K562 (cell line): Measurements from ENCODE around the gene CTIF. TPM values are rescaled to one million over a fixed set of nuclear protein-coding genes. Genes with fewer than 3 reads are reported as not detected.

ENCODE experiments used
- ATAC-seq: fragments of 200-7000 bp; cut with Tn5 transposase; 3 replicates; pipeline ENCODE4 v1.9.1; 2020; ENCODE audit warnings: moderate library complexity
- BruUV-seq: library from RNA; stranded (reverse); fragments of 400-500 nt; replicated peaks from 2 replicates; lab custom pipeline; 2021; lab: Mats Ljungman, UMichigan
- CTCF ChIA-PET: fragments of 300-600 bp; formaldehyde crosslinking; extraction: SDS; loops from one replicate; lab custom pipeline; 2021; ENCODE audit warnings: low intra/inter-chr PET ratio; lab: Yijun Ruan, JAX
- POLR2A ChIA-PET: fragments of 300-600, 350-650 bp; sonication (Branson Sonifier 250); formaldehyde crosslinking; extraction: SDS; loops from one replicate; lab custom pipeline; 2021; ENCODE audit warnings: antibody characterized with exemption, inconsistent platforms; lab: Yijun Ruan, JAX
- DNase-seq, 4 experiments: peaks; one replicate each; pipeline versions ENCODE4 v3.0.0 to v3.0.0-alpha.2; 2011 to 2018; ENCODE audit warnings: low spot score in 3 of 4, mixed read lengths in 3 of 4; ENCODE audit errors: extremely low read depth in 1 of 4
- FAIRE-seq: peaks from 2 replicates; lab custom pipeline; 2011; peaks lifted over from hg19 to GRCh38; lab: Jason Lieb, UNC
- H2AFZ ChIP-seq: 2 replicates; pipeline ENCODE4 v1.6.0; 2011; ENCODE audit warnings: low read depth, low read length, control low read depth, inconsistent platforms
- H3K27ac ChIP-seq: fragments of 200-600 bp; 3 replicates; pipeline ENCODE4 v1.8.0; 2011; ENCODE audit warnings: low read depth, mild to moderate bottlenecking, control low read depth, inconsistent platforms, low read length, moderate library complexity, mixed read lengths; ENCODE audit errors: extremely low read depth
- H3K27me3 ChIP-seq, 2 experiments: fragments of 300-600 bp in 1 of 2; 2 replicates in 1 of 2; 3 replicates in 1 of 2; pipeline versions ENCODE4 v1.6.0 to v1.8.0; 2011; ENCODE audit warnings: inconsistent platforms in 2 of 2, low read length in 2 of 2, mild to moderate bottlenecking in 1 of 2, mixed read lengths in 1 of 2, moderate library complexity in 1 of 2; ENCODE audit not compliant: control insufficient read depth in 2 of 2, insufficient read depth in 2 of 2
- H3K36me3 ChIP-seq: fragments of 300-600 bp; 3 replicates; pipeline ENCODE4 v1.8.0; 2011; ENCODE audit warnings: mild to moderate bottlenecking, low read length, inconsistent platforms; ENCODE audit not compliant: control insufficient read depth, insufficient read depth
- H3K4me1 ChIP-seq, 2 experiments: fragments of 200-600 bp in 1 of 2; replicated peaks in 1 of 2; 2 replicates in 1 of 2; 3 replicates in 1 of 2; pipeline versions ENCODE4 v1.5.1 to v1.8.0; 2011; ENCODE audit warnings: inconsistent platforms in 2 of 2, low read length in 2 of 2, mild to moderate bottlenecking in 1 of 2, mixed read lengths in 1 of 2, moderate library complexity in 1 of 2; ENCODE audit not compliant: control insufficient read depth in 2 of 2, insufficient read depth in 2 of 2
- H3K4me2 ChIP-seq: 2 replicates; pipeline ENCODE4 v1.6.1; 2011; ENCODE audit warnings: low read length, control low read depth, inconsistent platforms, mixed read lengths; ENCODE audit not compliant: insufficient read depth
- H3K4me3 ChIP-seq: fragments of 200-600 bp; sonication (generic), shearing (Covaris generic); 2 replicates; pipeline ENCODE4 v1.5.1; 2016; ENCODE audit warnings: control low read depth, inconsistent platforms
- H3K79me2 ChIP-seq: fragments of 200-600 bp; 3 replicates; pipeline ENCODE4 v1.8.0; 2011; ENCODE audit warnings: low read length, inconsistent platforms; ENCODE audit not compliant: control insufficient read depth, insufficient read depth
- H3K9ac ChIP-seq, 2 experiments: 2 replicates each; pipeline versions ENCODE4 v1.6.0 to v1.6.1; 2011; ENCODE audit warnings: low read depth in 2 of 2, low read length in 2 of 2, control low read depth in 1 of 2, inconsistent platforms in 1 of 2, mild to moderate bottlenecking in 1 of 2, mixed read lengths in 1 of 2; ENCODE audit not compliant: insufficient read depth in 1 of 2
- H3K9me1 ChIP-seq: one replicate; pipeline ENCODE4 v1.6.0; 2011; ENCODE audit warnings: inconsistent platforms, mild to moderate bottlenecking, low read length, moderate library complexity; ENCODE audit not compliant: control insufficient read depth, insufficient read depth
- H3K9me3 ChIP-seq: replicated peaks from 2 replicates; pipeline ENCODE4 v1.5.1; 2011; ENCODE audit warnings: low read depth, low read length, inconsistent platforms; ENCODE audit not compliant: control insufficient read depth, insufficient read depth
- H4K20me1 ChIP-seq: replicated peaks from 2 replicates; pipeline ENCODE4 v1.6.1; 2011; ENCODE audit warnings: low read length, inconsistent platforms, mixed read lengths; ENCODE audit not compliant: control insufficient read depth, insufficient read depth
- E2F5 ChIP-seq: sonication (generic); formaldehyde crosslinking; IDR thresholded peaks from 2 replicates; pipeline ENCODE4 v1.8.0; 2022; ENCODE audit warnings: mild to moderate bottlenecking, missing genetic modification reagents
- FOXK2 ChIP-seq, 2 experiments: fragments of 450-650 bp; IDR thresholded peaks in 1 of 2; conservative IDR thresholded peaks in 1 of 2; 2 replicates each; pipeline ENCODE4 v1.6.1; 2016; ENCODE audit warnings: low read depth in 2 of 2, mild to moderate bottlenecking in 1 of 2
- HDGF ChIP-seq: fragments of 450-650 bp; IDR thresholded peaks from 2 replicates; pipeline ENCODE4 v1.6.1; 2016
- KDM4B ChIP-seq, 2 experiments: fragments of 450-650 bp in 1 of 2; sonication (generic) in 1 of 2; IDR thresholded peaks; 2 replicates each; pipeline ENCODE4 v1.6.1; 2016 to 2017; ENCODE audit warnings: borderline replicate concordance in 2 of 2, antibody characterized with exemption in 1 of 2, low read depth in 1 of 2, mild to moderate bottlenecking in 1 of 2
- MAFK ChIP-seq: IDR thresholded peaks from 2 replicates; pipeline ENCODE4 v1.6.1; 2011; ENCODE audit warnings: low read length, improper control_type of control experiment
- NFXL1 ChIP-seq: fragments of 450-650 bp; formaldehyde crosslinking; IDR thresholded peaks from 2 replicates; pipeline ENCODE4 v1.4.0; 2021; ENCODE audit warnings: mild to moderate bottlenecking
- POLR2G ChIP-seq: fragments of 200-400 bp; formaldehyde crosslinking; IDR thresholded peaks from 2 replicates; pipeline ENCODE4 v1.6.1; 2017; ENCODE audit warnings: low read depth, mild to moderate bottlenecking, antibody characterized with exemption, low read length, moderate library complexity
- PRPF4 ChIP-seq: fragments of 200-400 bp; formaldehyde crosslinking; IDR thresholded peaks from one replicate; pipeline ENCODE4 v1.6.1; 2017; ENCODE audit warnings: low read length, low read depth, mild to moderate bottlenecking; ENCODE audit not compliant: insufficient read depth, poor library complexity, severe bottlenecking
- RB1 ChIP-seq: fragments of 450-650 bp; IDR thresholded peaks from 2 replicates; pipeline ENCODE4 v1.6.1; 2017; ENCODE audit warnings: low read depth, mild to moderate bottlenecking
- ZNF212 ChIP-seq: fragments of 450-650 bp; formaldehyde crosslinking; IDR thresholded peaks from 2 replicates; pipeline ENCODE4 v1.4.0; 2020; ENCODE audit warnings: mild to moderate bottlenecking
- ZNF395 ChIP-seq: fragments of 200-800 bp; sonication (Bioruptor generic); IDR thresholded peaks from 2 replicates; pipeline ENCODE4 v1.6.1; 2017; ENCODE audit warnings: missing genetic modification characterization, missing compliant biosample characterization
- ZSCAN29 ChIP-seq: fragments of 450-650 bp; IDR thresholded peaks from 2 replicates; pipeline ENCODE4 v1.6.1; 2017
- WGBS: fragments of 100-300 bp; shearing (Covaris generic); methylation state at CpG from one replicate; pipeline ENCODE4 v1.1.6; 2016; ENCODE audit warnings: low coverage, mixed read lengths; ENCODE audit not compliant: insufficient coverage; ENCODE audit errors: missing lambda C conversion rate; 5-methylcytosine and 5-hydroxymethylcytosine counted together
- in situ Hi-C: fragments of 300-500 bp; cut with MboI; formaldehyde crosslinking; loops from 4 replicates; pipeline ENCODE4 v1.15.0; 2018; ENCODE audit warnings: inconsistent platforms, mixed read lengths
- intact Hi-C: fragments of 100-400 bp; cut with micrococcal nuclease; formaldehyde crosslinking; loops from 2 replicates; pipeline ENCODE4 v1.14.2; 2022
- polyA plus RNA-seq, 8 experiments: library from polyadenylated mRNA; depleted of rRNA in 4 of 8; stranded (reverse) in 5 of 8; unstranded in 3 of 8; fragments of >200 nt; fragmentation: Nextera tagmentation in 2 of 8; fragmentation: Illumina TruSeq in 1 of 8; extraction: Ambion mirVana in 2 of 8; extraction: Trizol in 1 of 8; gene quantifications; 2 replicates each; pipeline versions ENCODE4 v1.2.1 to v1.2.3, GENCODE V29; 2011 to 2014; ENCODE audit warnings: inconsistent platforms in 1 of 8, missing spikeins in 1 of 8
- total RNA-seq, 7 experiments: library from RNA; depleted of rRNA in 6 of 7; stranded (reverse); fragments of >200 nt in 6 of 7; fragmentation: Illumina TruSeq in 2 of 7; extraction: Trizol in 2 of 7; gene quantifications; 2 replicates each; pipeline versions ENCODE4 v1.2.1 to v1.2.3, GENCODE V29; 2011 to 2021; ENCODE audit warnings: low replicate concordance in 1 of 7

CTIF gene
- total and polyA plus RNA-seq, 9 of the 15 experiments (the other 6 are each of a cell fraction or from before 2014, with no cell fraction given), result 0.17 to 11.5 (median 2.2) TPM

GRCh38 chr18:48683197-48683596 is 144.4 kb downstream of the CTIF start:
- H3K9me1 ChIP-seq, result no peaks in the 10 kb centered on the region
- intact Hi-C loops, result no loop called here

More at GRCh38 chr18:48683197-48683596, 144.4 kb downstream of the CTIF start:
- ChIA-PET CTCF (no interaction called here), POLR2A (no interaction called here)
- 34% methylated on average over 4 of the region's 6 CpGs for WGBS
- Histone ChIP-seq H3K4me2 (no peak overlapping the region), H3K27ac (no peak overlapping the region), H2AFZ (no peak overlapping the region), H4K20me1 (no peaks in the 10 kb centered on the region), H3K27me3 (no peaks in the 10 kb centered on the region), H3K4me3 (no peak overlapping the region), H3K79me2 (no peaks in the 10 kb centered on the region), H3K9me3 (no peaks in the 10 kb centered on the region), H3K4me1 (no peaks in the 10 kb centered on the region), H3K36me3 (no peaks in the 10 kb centered on the region), H3K9ac (no peak overlapping the region)
- FAIRE-seq, result no peak
- no peak for ATAC-seq
- no TSS peak for BruUV-seq
- in situ Hi-C loops, result loop anchor here (10.0 to 25.0 kb wide), 4 partner anchors 92 to 1179 kb away; no protein-coding TSS in a partner anchor
- no peak for TF ChIP-seq RB1
- no peak for TF ChIP-seq ZSCAN29
- TF ChIP-seq NFXL1, result no peak
- no peak for TF ChIP-seq MAFK
- no peak for TF ChIP-seq FOXK2 (conservative IDR thresholded peaks at IDR 0.05 in 1 of 2, IDR thresholded peaks at IDR 0.05 in 1 of 2; ENCODE audit: low read depth in 2 of 2)
- TF ChIP-seq E2F5 (CRISPR knock-in tag), result no peak
- TF ChIP-seq ZNF395 (CRISPR knock-in tag), result no peak
- TF ChIP-seq PRPF4, result no peak
- no peak for TF ChIP-seq KDM4B (IDR thresholded peaks at IDR 0.05; ENCODE audit: borderline replicate concordance in 2 of 2, low read depth in 1 of 2)
- no peak for TF ChIP-seq ZNF212 (CRISPR knock-in tag)
- TF ChIP-seq HDGF, result no peak
- TF ChIP-seq POLR2G, result no peak
- no peak for DNase-seq
